ENCODE results near the gene SCN1A.
"Not testable (repeated sequence)": the region's sequence is repeated elsewhere in the genome, so short reads cannot be mapped to it uniquely, and the experiment has no call there.

The SCN1A gene

DNA sequence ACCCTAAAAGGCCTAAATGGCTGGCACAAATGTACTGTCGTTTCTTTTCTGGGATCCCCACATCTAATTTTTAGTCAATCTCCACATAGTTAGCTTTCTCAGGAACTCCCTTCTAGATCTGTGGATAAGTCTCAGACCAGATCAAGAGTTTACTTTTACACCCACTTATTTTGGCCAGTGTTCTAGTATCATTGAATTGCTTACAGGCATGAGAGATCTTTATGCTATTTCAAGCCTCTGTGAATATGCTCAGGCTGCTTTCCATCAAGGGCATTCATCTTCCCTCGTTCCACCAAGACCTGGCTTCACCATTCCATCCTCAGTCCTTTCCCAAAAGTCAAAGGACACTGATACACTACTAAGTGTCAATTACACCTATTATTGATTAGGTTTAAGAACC is 27.8 kb upstream of the SCN1A start:
- FAIRE-seq (no peak), DNase-seq (ENCODE audit: insufficient read length, low spot score) (no peak)
- TF ChIP-seq POU2F2 (IDR thresholded peaks at IDR 0.05; ENCODE audit: low read depth, low read length) (no peak), POLR2A (IDR thresholded peaks at IDR 0.05; ENCODE audit: low read depth, low read length) (no peak), SPI1 (IDR thresholded peaks at IDR 0.05; ENCODE audit: low read depth, low read length) (no peak), TAF1 (IDR thresholded peaks at IDR 0.05; ENCODE audit: low read depth, low read length) (no peak), PAX5 (IDR thresholded peaks at IDR 0.05; ENCODE audit: insufficient read depth, low read length, severe bottlenecking) (no peak), POLR2AphosphoS5 (IDR thresholded peaks at IDR 0.05; ENCODE audit: low read depth, low read length) (no peak)

GRCh38 chr2:166154685-166155338 is 27.0 kb upstream of the SCN1A start:
- FAIRE-seq (no peak), DNase-seq (ENCODE audit: insufficient read length, low spot score) (no peak)
- TF ChIP-seq TAF1 (IDR thresholded peaks at IDR 0.05; ENCODE audit: low read depth, low read length), result no peak
- no peak for TF ChIP-seq POU2F2 (IDR thresholded peaks at IDR 0.05; ENCODE audit: low read depth, low read length)
- no peak for TF ChIP-seq POLR2A (IDR thresholded peaks at IDR 0.05; ENCODE audit: low read depth, low read length)
- no peak for TF ChIP-seq PAX5 (IDR thresholded peaks at IDR 0.05; ENCODE audit: insufficient read depth, low read length, severe bottlenecking)
- no peak for TF ChIP-seq SPI1 (IDR thresholded peaks at IDR 0.05; ENCODE audit: low read depth, low read length)
- TF ChIP-seq POLR2AphosphoS5 (IDR thresholded peaks at IDR 0.05; ENCODE audit: low read depth, low read length), result no peak

GRCh38 chr2:166152064-166152463 is 24.2 kb upstream of the SCN1A start:
- FAIRE-seq, result no peak
- no peak for DNase-seq (ENCODE audit: insufficient read length, low spot score)
- TF ChIP-seq PAX5 (IDR thresholded peaks at IDR 0.05; ENCODE audit: insufficient read depth, low read length, severe bottlenecking) (no peak), SPI1 (IDR thresholded peaks at IDR 0.05; ENCODE audit: low read depth, low read length) (no peak), POU2F2 (IDR thresholded peaks at IDR 0.05; ENCODE audit: low read depth, low read length) (no peak), TAF1 (IDR thresholded peaks at IDR 0.05; ENCODE audit: low read depth, low read length) (no peak), POLR2A (IDR thresholded peaks at IDR 0.05; ENCODE audit: low read depth, low read length) (no peak), POLR2AphosphoS5 (IDR thresholded peaks at IDR 0.05; ENCODE audit: low read depth, low read length) (no peak)

- FAIRE-seq (no peak), DNase-seq (ENCODE audit: insufficient read length, low spot score) (no peak)
- TF ChIP-seq POLR2AphosphoS5 (IDR thresholded peaks at IDR 0.05; ENCODE audit: low read depth, low read length) (no peak), POLR2A (IDR thresholded peaks at IDR 0.05; ENCODE audit: low read depth, low read length) (no peak), PAX5 (IDR thresholded peaks at IDR 0.05; ENCODE audit: insufficient read depth, low read length, severe bottlenecking) (no peak), SPI1 (IDR thresholded peaks at IDR 0.05; ENCODE audit: low read depth, low read length) (no peak), POU2F2 (IDR thresholded peaks at IDR 0.05; ENCODE audit: low read depth, low read length) (no peak), TAF1 (IDR thresholded peaks at IDR 0.05; ENCODE audit: low read depth, low read length) (no peak)
Observed at GRCh38 chr2:166148500-166149400, 20.9 kb upstream of the SCN1A start.

DNA sequence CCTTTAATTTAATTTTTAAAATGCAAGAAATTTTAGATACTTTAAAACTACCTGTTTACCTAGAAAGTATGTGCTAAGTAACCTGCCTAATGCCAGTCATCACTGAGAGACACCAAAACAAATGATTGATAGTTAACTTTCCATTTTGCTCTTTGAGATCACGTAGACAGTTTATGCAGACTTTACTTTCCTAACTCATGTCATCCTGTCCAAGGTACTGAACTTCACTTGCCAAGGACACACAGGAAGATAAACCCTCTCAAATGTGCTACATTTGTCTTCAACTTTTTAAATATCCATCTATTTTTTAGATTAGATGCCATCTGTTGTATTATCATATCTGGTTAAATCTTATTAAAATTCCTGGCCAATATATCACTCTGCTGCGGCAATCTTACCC is 20.1 kb upstream of the SCN1A start:
- no peak for DNase-seq (ENCODE audit: insufficient read length, low spot score)
- no peak for FAIRE-seq
- TF ChIP-seq POLR2A (IDR thresholded peaks at IDR 0.05; ENCODE audit: low read depth, low read length) (no peak), TAF1 (IDR thresholded peaks at IDR 0.05; ENCODE audit: low read depth, low read length) (no peak), SPI1 (IDR thresholded peaks at IDR 0.05; ENCODE audit: low read depth, low read length) (no peak)

DNA sequence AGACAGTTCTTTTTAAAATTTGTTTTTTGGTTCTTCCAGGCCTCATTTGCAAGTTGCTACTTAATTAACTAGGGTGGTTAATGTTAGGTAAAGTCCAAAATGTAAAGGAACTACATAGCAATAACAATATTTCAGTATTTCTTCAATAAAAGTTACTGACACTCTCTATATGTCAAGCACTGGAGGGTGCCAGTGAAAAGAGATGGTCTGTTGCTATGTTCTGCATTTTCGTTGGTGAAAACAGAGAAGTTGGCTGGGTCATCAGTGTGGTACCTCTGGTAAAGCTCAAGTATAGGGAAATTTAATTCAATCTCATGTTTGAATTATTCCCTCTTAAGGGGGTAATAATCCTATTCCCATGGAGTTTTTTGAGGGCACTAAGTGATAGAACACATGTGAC is 16.3 kb upstream of the SCN1A start:
- TF ChIP-seq SPI1 (IDR thresholded peaks at IDR 0.05; ENCODE audit: low read depth, low read length) (no peak), POLR2A (IDR thresholded peaks at IDR 0.05; ENCODE audit: low read depth, low read length) (no peak), PAX5 (IDR thresholded peaks at IDR 0.05; ENCODE audit: insufficient read depth, low read length, severe bottlenecking) (no peak)
- FAIRE-seq, result no peak

GRCh38 chr2:166140932-166141331 is 13.1 kb upstream of the SCN1A start:
- no peak for FAIRE-seq

More for the DNA sequence above, 16.3 kb upstream of the SCN1A start:
- no peak for DNase-seq (ENCODE audit: insufficient read length, low spot score)

DNA sequence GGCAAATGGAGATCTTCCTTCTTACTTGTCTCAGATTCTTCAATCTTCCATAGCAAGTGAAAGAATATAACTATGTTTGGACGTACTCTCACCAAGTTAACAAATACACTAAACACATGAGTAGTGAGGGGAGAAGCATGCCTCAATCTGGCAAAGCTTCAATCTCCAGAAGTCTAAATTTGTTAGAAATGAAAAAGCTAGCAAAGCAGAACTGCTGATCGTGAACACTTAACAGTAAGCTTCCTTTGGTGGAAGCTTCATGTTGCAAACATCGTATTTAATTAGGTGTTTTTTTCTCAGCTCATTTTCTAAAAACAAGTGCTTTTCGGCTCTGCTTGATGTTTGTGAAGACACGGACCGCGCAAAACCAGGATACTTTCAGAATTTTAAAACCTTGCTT is 12.7 kb upstream of the SCN1A start:
- FAIRE-seq (no peak), DNase-seq (ENCODE audit: insufficient read length, low spot score) (no peak)
- TF ChIP-seq TAF1 (IDR thresholded peaks at IDR 0.05; ENCODE audit: low read depth, low read length) (no peak), POLR2AphosphoS5 (IDR thresholded peaks at IDR 0.05; ENCODE audit: low read depth, low read length) (no peak), POU2F2 (IDR thresholded peaks at IDR 0.05; ENCODE audit: low read depth, low read length) (no peak), SPI1 (IDR thresholded peaks at IDR 0.05; ENCODE audit: low read depth, low read length) (no peak), POLR2A (IDR thresholded peaks at IDR 0.05; ENCODE audit: low read depth, low read length) (no peak), PAX5 (IDR thresholded peaks at IDR 0.05; ENCODE audit: insufficient read depth, low read length, severe bottlenecking) (no peak)

More at GRCh38 chr2:166140932-166141331, 13.1 kb upstream of the SCN1A start:
- no peak for DNase-seq (ENCODE audit: insufficient read length, low spot score)
- TF ChIP-seq TAF1 (IDR thresholded peaks at IDR 0.05; ENCODE audit: low read depth, low read length) (no peak), POLR2A (IDR thresholded peaks at IDR 0.05; ENCODE audit: low read depth, low read length) (no peak)

GRCh38 chr2:166139479-166139878 is 11.7 kb upstream of the SCN1A start:
- not testable (repeated sequence) for FAIRE-seq; DNase-seq (ENCODE audit: insufficient read length, low spot score)

GRCh38 chr2:166138667-166139066 is 10.8 kb upstream of the SCN1A start:
- TF ChIP-seq PAX5 (IDR thresholded peaks at IDR 0.05; ENCODE audit: insufficient read depth, low read length, severe bottlenecking) (no peak), SPI1 (IDR thresholded peaks at IDR 0.05; ENCODE audit: low read depth, low read length) (no peak), POLR2AphosphoS5 (IDR thresholded peaks at IDR 0.05; ENCODE audit: low read depth, low read length) (no peak)
- FAIRE-seq (no peak), DNase-seq (ENCODE audit: insufficient read length, low spot score) (no peak)
